Testis (tissue), 3 donors: ENCODE results near the gene CTSW. TPM values are rescaled to one million over a fixed set of nuclear protein-coding genes. Genes with fewer than 3 reads are reported as not detected.

Source experiments
- DNase-seq: peaks from one replicate; pipeline ENCODE4 v3.0.0-alpha.2; 2019
- H3K27ac ChIP-seq, 2 donors: fragments of 200-600 bp; sonication (generic); one replicate each; pipeline ENCODE4 v1.5.1; 2019
- H3K27me3 ChIP-seq: fragments of 200-600 bp; sonication (generic); one replicate; pipeline ENCODE4 v1.5.1; 2019
- H3K36me3 ChIP-seq: fragments of 200-600 bp; sonication (generic); one replicate; pipeline ENCODE4 v1.5.1; 2017; ENCODE audit warnings: low read depth; ENCODE audit errors: missing control alignments
- H3K4me1 ChIP-seq: fragments of 200-600 bp; sonication (generic); one replicate; pipeline ENCODE4 v1.5.1; 2019
- H3K4me3 ChIP-seq, 2 donors: fragments of 200-600 bp; sonication (generic); one replicate each; pipeline ENCODE4 v1.5.1; 2017 to 2019
- H3K9me3 ChIP-seq: fragments of 200-600 bp; sonication (generic); one replicate; pipeline ENCODE4 v1.5.1; 2017
- POLR2A ChIP-seq: fragments of 450-650 bp; IDR thresholded peaks from one replicate; pipeline ENCODE4 v1.6.1; 2017; ENCODE audit warnings: antibody characterized with exemption, mild to moderate bottlenecking, moderate library complexity
- WGBS, 2 donors: methylation state at CpG; one replicate each; pipeline ENCODE4 v1.1.5; 2018; 5-methylcytosine and 5-hydroxymethylcytosine counted together
- intact Hi-C: fragments of 100-400 bp; cut with DNase I; formaldehyde crosslinking; loops from one replicate; pipeline ENCODE4 v1.15.1; 2023; ENCODE audit warnings: low total_unique reads
- polyA plus RNA-seq: library from polyadenylated mRNA; stranded (reverse); fragments of 350-450 nt; fragmentation: Illumina TruSeq; extraction: RNeasy Lipid Tissue Mini Kit (QIAGEN cat#74804); gene quantifications from one replicate; pipeline ENCODE4 v1.2.3, GENCODE V29; 2014; ENCODE audit warnings: low read depth, low replicate concordance; ENCODE audit not compliant: insufficient read depth
- total RNA-seq, 2 donors: library from RNA; depleted of rRNA; stranded (reverse); fragments of >200 nt; gene quantifications; one replicate each; pipeline ENCODE4 v1.2.3, GENCODE V29; 2016
- TF ChIP-seq, protein P1 (sequence below), 3 experiments: fragments of 450-650 bp in 2 of 3; fragments of 200-600 bp in 1 of 3; sonication (generic) in 1 of 3; IDR thresholded peaks; one replicate each; pipeline ENCODE4 v1.5.1; 2016 to 2019; ENCODE audit warnings: antibody characterized with exemption in 3 of 3, mild to moderate bottlenecking in 2 of 3, moderate library complexity in 1 of 3

Gene CTSW
- total and polyA plus RNA-seq, 3 donors from 2014 or later: 0.71 to 4.4 (median 2.7) TPM

- Histone ChIP-seq H3K9me3 (no peaks in the 10 kb centered on the region), H3K36me3 (no peaks in the 10 kb centered on the region), H3K4me1 (peaks cover 6% of the 10 kb centered on the region), H3K4me3 (no peak overlapping the region), H3K27me3 (no peaks in the 10 kb centered on the region), H3K27ac (no peak overlapping the region)
- no peak for DNase-seq
- TF ChIP-seq, protein P1, sequence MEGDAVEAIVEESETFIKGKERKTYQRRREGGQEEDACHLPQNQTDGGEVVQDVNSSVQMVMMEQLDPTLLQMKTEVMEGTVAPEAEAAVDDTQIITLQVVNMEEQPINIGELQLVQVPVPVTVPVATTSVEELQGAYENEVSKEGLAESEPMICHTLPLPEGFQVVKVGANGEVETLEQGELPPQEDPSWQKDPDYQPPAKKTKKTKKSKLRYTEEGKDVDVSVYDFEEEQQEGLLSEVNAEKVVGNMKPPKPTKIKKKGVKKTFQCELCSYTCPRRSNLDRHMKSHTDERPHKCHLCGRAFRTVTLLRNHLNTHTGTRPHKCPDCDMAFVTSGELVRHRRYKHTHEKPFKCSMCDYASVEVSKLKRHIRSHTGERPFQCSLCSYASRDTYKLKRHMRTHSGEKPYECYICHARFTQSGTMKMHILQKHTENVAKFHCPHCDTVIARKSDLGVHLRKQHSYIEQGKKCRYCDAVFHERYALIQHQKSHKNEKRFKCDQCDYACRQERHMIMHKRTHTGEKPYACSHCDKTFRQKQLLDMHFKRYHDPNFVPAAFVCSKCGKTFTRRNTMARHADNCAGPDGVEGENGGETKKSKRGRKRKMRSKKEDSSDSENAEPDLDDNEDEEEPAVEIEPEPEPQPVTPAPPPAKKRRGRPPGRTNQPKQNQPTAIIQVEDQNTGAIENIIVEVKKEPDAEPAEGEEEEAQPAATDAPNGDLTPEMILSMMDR (IDR thresholded peaks at IDR 0.05): no peak
- TF ChIP-seq POLR2A: no peak
- WGBS, 2 donors: 62 to 76% methylated on average over 15 of the region's 15 CpGs
- intact Hi-C loops: no loop called here
Measured at GRCh38 chr11:65855927-65856363, 23.7 kb upstream of the CTSW start.

- intact Hi-C loops: no loop called here
- DNase-seq: peak; percentile 90
- Histone ChIP-seq H3K27me3 (no peaks in the 10 kb centered on the region), H3K36me3 (no peaks in the 10 kb centered on the region), H3K4me3 (peak overlapping the region; percentile 85 to 97), H3K9me3 (no peaks in the 10 kb centered on the region), H3K4me1 (peaks cover 13% of the 10 kb centered on the region), H3K27ac (peak overlapping the region; percentile 88 to 94)
- TF ChIP-seq, protein P1 (IDR thresholded peaks at IDR 0.05): no peak
- 2 to 10% methylated on average over 5 to 56 of the region's 57 CpGs for WGBS, 2 donors
Measured at GRCh38 chr11:65856689-65857499, 22.7 kb upstream of the CTSW start.

- H3K36me3 ChIP-seq: no peaks in the 10 kb centered on the region
- DNase-seq: peak; percentile 55
- intact Hi-C loops: no loop called here
- peak overlapping the region; percentile 85 to 97 for H3K4me3 ChIP-seq
- no peaks in the 10 kb centered on the region for H3K9me3 ChIP-seq
- H3K27me3 ChIP-seq: no peaks in the 10 kb centered on the region
- WGBS, 2 donors: 2% methylated on average over 28 of the region's 49 CpGs; no CpG with 5 or more reads in 1 of the 2 donors
- H3K4me1 ChIP-seq: peaks cover 13% of the 10 kb centered on the region
- no peak for TF ChIP-seq POLR2A
- TF ChIP-seq, protein P1 (IDR thresholded peaks at IDR 0.05): no peak
- peak overlapping the region; percentile 88 to 94 for H3K27ac ChIP-seq
Measured at GRCh38 chr11:65857500-65857852, 22.2 kb upstream of the CTSW start.

GRCh38 chr11:65857853-65858680 lies 21.6 kb upstream of the CTSW start, which contains the start of gene CFL1:
TSS of gene CFL1 (minus strand) at chr11:65858180. CDS start at chr11:65858099, 81 bp downstream.
- peak within 1 kb of the TSS; percentile 85 to 97 for H3K4me3 ChIP-seq
- 1% methylated on average over 25 to 90 of the region's 92 CpGs for WGBS, 2 donors
- DNase-seq: peak; percentile 98
- no peaks in the 10 kb centered on the region for H3K27me3 ChIP-seq
- H3K4me1 ChIP-seq: peaks cover 13% of the 10 kb centered on the region
- H3K27ac ChIP-seq: peak within 1 kb of the TSS; percentile 88 to 94
- TF ChIP-seq POLR2A: peak; percentile 85
- TF ChIP-seq, protein P1 (IDR thresholded peaks at IDR 0.05): peak in 1 of 3 experiments; percentile 0
- H3K36me3 ChIP-seq: no peaks in the 10 kb centered on the region
- intact Hi-C loops: no loop called here
- no peaks in the 10 kb centered on the region for H3K9me3 ChIP-seq
